ENCODE data around the gene CA10. TPM values are rescaled to one million over a fixed set of nuclear protein-coding genes. Genes with fewer than 3 reads are reported as not detected.

Gene CA10
- polyA plus RNA-seq, 1 donor from 2014 or later = 6.2 TPM

- Histone ChIP-seq H3K27me3 (ENCODE audit: insufficient read depth, low read depth, low read length) (no peaks in the 10 kb centered on the region), H3K36me3 (ENCODE audit: insufficient read depth, low read length) (no peaks in the 10 kb centered on the region), H3K9me3 (ENCODE audit: low read length) (no peaks in the 10 kb centered on the region), H3F3A (ENCODE audit: insufficient read depth, low read length, poor library complexity, severe bottlenecking) (no peaks in the 10 kb centered on the region), H3K9me2 (ENCODE audit: insufficient read depth, low read length) (no peaks in the 10 kb centered on the region), H3K9ac (ENCODE audit: low read length) (no peak overlapping the region), H3K79me2 (replicated peaks; ENCODE audit: insufficient read depth, low read length) (no peaks in the 10 kb centered on the region), H2AFZ (ENCODE audit: low read depth, low read length) (no peak overlapping the region), H3K4me3 (ENCODE audit: low read length) (no peak overlapping the region), H3K4me2 (ENCODE audit: low read length) (no peak overlapping the region), H3K27ac (ENCODE audit: low read length) (no peak overlapping the region), H4K20me1 (ENCODE audit: insufficient read depth) (no peaks in the 10 kb centered on the region)
- TF ChIP-seq EP300 (conservative IDR thresholded peaks at IDR 0.05; ENCODE audit: poor library complexity, severe bottlenecking) (no peak), TAF1 (IDR thresholded peaks at IDR 0.05; ENCODE audit: low read depth) (no peak), EZH2 (IDR thresholded peaks at IDR 0.05; ENCODE audit: borderline replicate concordance, insufficient read depth, low read length, poor library complexity, severe bottlenecking) (no peak), POLR2AphosphoS5 (IDR thresholded peaks at IDR 0.05) (no peak), REST (IDR thresholded peaks at IDR 0.05; ENCODE audit: borderline replicate concordance) (no peak), MXI1 (conservative IDR thresholded peaks at IDR 0.05; ENCODE audit: poor library complexity, severe bottlenecking) (no peak), SMC3 (conservative IDR thresholded peaks at IDR 0.05; ENCODE audit: poor library complexity) (no peak)
Measured at GRCh38 chr17:51742571-51742970, 415.9 kb downstream of the CA10 start.

- no peaks in the 10 kb centered on the region for H3K36me3 ChIP-seq (ENCODE audit: insufficient read depth, low read length)
- H4K20me1 ChIP-seq (ENCODE audit: insufficient read depth) = no peaks in the 10 kb centered on the region
- H3K9ac ChIP-seq (ENCODE audit: low read length) = no peak overlapping the region
- no peak overlapping the region for H2AFZ ChIP-seq (ENCODE audit: low read depth, low read length)
- H3K27ac ChIP-seq (ENCODE audit: low read length) = no peak overlapping the region
- TF ChIP-seq EP300 (conservative IDR thresholded peaks at IDR 0.05; ENCODE audit: poor library complexity, severe bottlenecking) = no peak
- TF ChIP-seq TAF1 (IDR thresholded peaks at IDR 0.05; ENCODE audit: low read depth) = no peak
- TF ChIP-seq EZH2 (IDR thresholded peaks at IDR 0.05; ENCODE audit: borderline replicate concordance, insufficient read depth, low read length, poor library complexity, severe bottlenecking) = no peak
- TF ChIP-seq, protein P1, sequence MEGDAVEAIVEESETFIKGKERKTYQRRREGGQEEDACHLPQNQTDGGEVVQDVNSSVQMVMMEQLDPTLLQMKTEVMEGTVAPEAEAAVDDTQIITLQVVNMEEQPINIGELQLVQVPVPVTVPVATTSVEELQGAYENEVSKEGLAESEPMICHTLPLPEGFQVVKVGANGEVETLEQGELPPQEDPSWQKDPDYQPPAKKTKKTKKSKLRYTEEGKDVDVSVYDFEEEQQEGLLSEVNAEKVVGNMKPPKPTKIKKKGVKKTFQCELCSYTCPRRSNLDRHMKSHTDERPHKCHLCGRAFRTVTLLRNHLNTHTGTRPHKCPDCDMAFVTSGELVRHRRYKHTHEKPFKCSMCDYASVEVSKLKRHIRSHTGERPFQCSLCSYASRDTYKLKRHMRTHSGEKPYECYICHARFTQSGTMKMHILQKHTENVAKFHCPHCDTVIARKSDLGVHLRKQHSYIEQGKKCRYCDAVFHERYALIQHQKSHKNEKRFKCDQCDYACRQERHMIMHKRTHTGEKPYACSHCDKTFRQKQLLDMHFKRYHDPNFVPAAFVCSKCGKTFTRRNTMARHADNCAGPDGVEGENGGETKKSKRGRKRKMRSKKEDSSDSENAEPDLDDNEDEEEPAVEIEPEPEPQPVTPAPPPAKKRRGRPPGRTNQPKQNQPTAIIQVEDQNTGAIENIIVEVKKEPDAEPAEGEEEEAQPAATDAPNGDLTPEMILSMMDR (IDR thresholded peaks at IDR 0.05; ENCODE audit: poor library complexity, severe bottlenecking) = no peak
- TF ChIP-seq REST (IDR thresholded peaks at IDR 0.05; ENCODE audit: borderline replicate concordance) = no peak
- TF ChIP-seq SMC3 (conservative IDR thresholded peaks at IDR 0.05; ENCODE audit: poor library complexity) = no peak
- TF ChIP-seq RAD21 (conservative IDR thresholded peaks at IDR 0.05) = no peak
- no peak for TF ChIP-seq MXI1 (conservative IDR thresholded peaks at IDR 0.05; ENCODE audit: poor library complexity, severe bottlenecking)
- TF ChIP-seq POLR2AphosphoS5 (IDR thresholded peaks at IDR 0.05) = no peak
- H3K79me2 ChIP-seq (replicated peaks; ENCODE audit: insufficient read depth, low read length) = no peaks in the 10 kb centered on the region
- H3K9me3 ChIP-seq (ENCODE audit: low read length) = no peaks in the 10 kb centered on the region
- no peaks in the 10 kb centered on the region for H3F3A ChIP-seq (ENCODE audit: insufficient read depth, low read length, poor library complexity, severe bottlenecking)
- H3K4me3 ChIP-seq (ENCODE audit: low read length) = no peak overlapping the region
- no peak overlapping the region for H3K4me2 ChIP-seq (ENCODE audit: low read length)
- no peaks in the 10 kb centered on the region for H3K27me3 ChIP-seq (ENCODE audit: insufficient read depth, low read depth, low read length)
- H3K9me2 ChIP-seq (ENCODE audit: insufficient read depth, low read length) = no peaks in the 10 kb centered on the region
Measured at GRCh38 chr17:51741458-51741857, 417.1 kb downstream of the CA10 start.
